Measurements from ENCODE around the gene MIF4GD. TPM values are rescaled to one million over a fixed set of nuclear protein-coding genes. Genes with fewer than 3 reads are reported as not detected.

MIF4GD gene
- total RNA-seq (2022; extraction: Qiagen RNA extraction; ENCODE audit: low read depth) = 32.8 to 37.8 TPM (median 37.2 TPM) in 5 replicates

GRCh38 chr17:75270966-75271232 is at the start of gene MIF4GD:
Gene MIF4GD, minus strand, starts transcription at chr17:75271231. Its CDS starts 1,036 bp downstream, at chr17:75270195.

GRCh38 chr17:75289115-75289831 is 18.2 kb upstream of the MIF4GD start, which contains the start of gene SLC25A19:
Gene SLC25A19, minus strand, starts transcription at chr17:75289433. Its CDS starts 2,669 bp downstream, at chr17:75286764.

GRCh38 chr17:75261336-75262111 is 9.5 kb downstream of the MIF4GD start, which contains the start of the genes GGA3 and MRPS7:
Gene GGA3, minus strand, starts transcription at chr17:75261606. Its CDS starts 19 bp downstream, at chr17:75261587.
Gene MRPS7, plus strand, starts transcription at chr17:75261879. Its CDS starts 22 bp downstream, at chr17:75261901.

Other genes with a start within 250 kb of the MIF4GD start
- gene ATP5PD, start 224.3 kb downstream of the MIF4GD start, total RNA-seq (2022; extraction: Qiagen RNA extraction; ENCODE audit: low read depth) = 461 to 594 TPM (median 516 TPM) in 5 replicates
- gene KCTD2, start 224.0 kb downstream of the MIF4GD start, total RNA-seq (2022; extraction: Qiagen RNA extraction; ENCODE audit: low read depth) = 28.0 to 30.8 TPM (median 29.8 TPM) in 5 replicates
- gene SLC16A5, start 183.3 kb downstream of the MIF4GD start, total RNA-seq (2022; extraction: Qiagen RNA extraction; ENCODE audit: low read depth) = 22.1 to 37.5 TPM (median 30.9 TPM) in 5 replicates
- 17.1 to 22.7 TPM (median 18.6 TPM) in 5 replicates for gene ARMC7, start 161.3 kb downstream of the MIF4GD start, total RNA-seq (2022; extraction: Qiagen RNA extraction; ENCODE audit: low read depth)
- gene NT5C, start 139.5 kb downstream of the MIF4GD start, total RNA-seq (2022; extraction: Qiagen RNA extraction; ENCODE audit: low read depth) = 82.9 to 136 TPM (median 131 TPM) in 5 replicates
- 699 to 981 TPM (median 832 TPM) in 5 replicates for gene JPT1, start 116.7 kb downstream of the MIF4GD start, total RNA-seq (2022; extraction: Qiagen RNA extraction; ENCODE audit: low read depth)
- 369 to 399 TPM (median 390 TPM) in 5 replicates for gene SUMO2, start 88.3 kb downstream of the MIF4GD start, total RNA-seq (2022; extraction: Qiagen RNA extraction; ENCODE audit: low read depth)
- 84.5 to 125 TPM (median 100 TPM) in 5 replicates for gene NUP85, start 65.6 kb downstream of the MIF4GD start, total RNA-seq (2022; extraction: Qiagen RNA extraction; ENCODE audit: low read depth)
- 22.7 to 29.3 TPM (median 27.7 TPM) in 5 replicates for gene GGA3, start 9.6 kb downstream of the MIF4GD start, total RNA-seq (2022; extraction: Qiagen RNA extraction; ENCODE audit: low read depth)
- 143 to 203 TPM (median 172 TPM) in 5 replicates for gene MRPS7, start 9.4 kb downstream of the MIF4GD start, total RNA-seq (2022; extraction: Qiagen RNA extraction; ENCODE audit: low read depth)
- gene SLC25A19, start 18.2 kb upstream of the MIF4GD start, total RNA-seq (2022; extraction: Qiagen RNA extraction; ENCODE audit: low read depth) = 18.2 to 25.0 TPM (median 21.2 TPM) in 5 replicates
- gene GRB2, start 134.4 kb upstream of the MIF4GD start, total RNA-seq (2022; extraction: Qiagen RNA extraction; ENCODE audit: low read depth) = 97.4 to 132 TPM (median 98.2 TPM) in 5 replicates
- 35.5 to 49.1 TPM (median 43.1 TPM) in 5 replicates for gene TMEM94, start 185.4 kb upstream of the MIF4GD start, total RNA-seq (2022; extraction: Qiagen RNA extraction; ENCODE audit: low read depth)
- gene CASKIN2, start 244.3 kb upstream of the MIF4GD start, total RNA-seq (2022; extraction: Qiagen RNA extraction; ENCODE audit: low read depth) = 7.5 to 12.7 TPM (median 9.3 TPM) in 5 replicates
- gene TSEN54, start 245.3 kb upstream of the MIF4GD start, total RNA-seq (2022; extraction: Qiagen RNA extraction; ENCODE audit: low read depth) = 24.6 to 49.5 TPM (median 42.8 TPM) in 5 replicates

Measured in A549 treated with RU486 at 1 μM for 4 hours (cell line).